Panc1 (cell line): Measurements from ENCODE around the gene RP9. TPM values are rescaled to one million over a fixed set of nuclear protein-coding genes. Genes with fewer than 3 reads are reported as not detected.
"Not testable (repeated sequence)": the region's sequence is repeated elsewhere in the genome, so short reads cannot be mapped to it uniquely, and the experiment has no call there.

Source experiments
- ATAC-seq: fragments of 200-7000 bp; cut with Tn5 transposase; 2 replicates; pipeline ENCODE4 v1.9.1; 2020; ENCODE audit warnings: mild to moderate bottlenecking, moderate library complexity
- BruUV-seq: library from RNA; stranded (reverse); fragments of 400-500 nt; replicated peaks from 2 replicates; lab custom pipeline; 2021; lab: Mats Ljungman, UMichigan
- CTCF ChIA-PET: fragments of 300-600 bp; sonication (Branson Sonifier 250); formaldehyde crosslinking; loops from one replicate; lab custom pipeline; 2022; ENCODE audit warnings: antibody characterized with exemption; lab: Charles Lee
- POLR2A ChIA-PET: fragments of 300-600 bp; sonication (Branson Sonifier 250); formaldehyde crosslinking; loops from one replicate; lab custom pipeline; 2022; ENCODE audit warnings: antibody characterized with exemption; lab: Charles Lee
- DNase-seq: peaks from one replicate; pipeline ENCODE4 v3.0.0-alpha.2; 2010; ENCODE audit warnings: low read depth, low spot score
- H3K27ac ChIP-seq: 2 replicates; pipeline ENCODE4 v1.5.1; 2011; ENCODE audit warnings: mild to moderate bottlenecking, low read length, inconsistent platforms
- H3K27me3 ChIP-seq: fragments of 200-500 bp; sonication (Bioruptor generic); 2 replicates; pipeline ENCODE4 v1.6.0; 2014; ENCODE audit warnings: low read length, inconsistent platforms; ENCODE audit not compliant: control insufficient read depth, insufficient read depth
- H3K36me3 ChIP-seq: fragments of 200-500 bp; sonication (Bioruptor generic); 2 replicates; pipeline ENCODE4 v1.5.1; 2014; ENCODE audit warnings: inconsistent platforms, mild to moderate bottlenecking, low read length, moderate library complexity; ENCODE audit not compliant: control insufficient read depth, insufficient read depth
- H3K4me1 ChIP-seq: 2 replicates; pipeline ENCODE4 v1.5.1; 2011; ENCODE audit warnings: inconsistent platforms, mild to moderate bottlenecking, low read length, moderate library complexity; ENCODE audit not compliant: control insufficient read depth, insufficient read depth
- H3K4me3 ChIP-seq, 2 experiments: 2 replicates each; pipeline ENCODE4 v1.5.1; 2011 to 2012; ENCODE audit warnings: low read depth in 2 of 2, low read length in 2 of 2, mild to moderate bottlenecking in 2 of 2, inconsistent platforms in 1 of 2, moderate library complexity in 1 of 2
- H3K9me3 ChIP-seq: fragments of 200-500 bp; sonication (Bioruptor generic); 2 replicates; pipeline ENCODE4 v1.5.1; 2014; ENCODE audit warnings: low read depth, mild to moderate bottlenecking, inconsistent platforms, low read length, moderate library complexity; ENCODE audit not compliant: control insufficient read depth, insufficient read depth
- POLR2AphosphoS5 ChIP-seq: IDR thresholded peaks from 2 replicates; pipeline ENCODE4 v1.6.1; 2012; ENCODE audit warnings: mild to moderate bottlenecking, low read depth, low read length, moderate library complexity
- SIN3A ChIP-seq: IDR thresholded peaks from 2 replicates; pipeline ENCODE4 v1.6.1; 2012; ENCODE audit warnings: low read depth, mild to moderate bottlenecking, low read length, moderate library complexity, borderline replicate concordance; ENCODE audit not compliant: insufficient read depth
- TCF7L2 ChIP-seq: IDR thresholded peaks from 2 replicates; pipeline ENCODE4 v1.6.1; 2011; ENCODE audit warnings: mild to moderate bottlenecking, low read depth, low read length, inconsistent platforms
- in situ Hi-C: cut with HindIII; loops from 2 replicates; pipeline ENCODE4 v1.10.0; 2016; ENCODE audit warnings: low sequenced_read_pairs, low pct_unique_long_range_greater_than_20kb
- intact Hi-C: fragments of 100-400 bp; cut with micrococcal nuclease; formaldehyde crosslinking; loops from one replicate; pipeline ENCODE4 v1.10.0; 2022; ENCODE audit not compliant: unreplicated experiment
- total RNA-seq: library from RNA; stranded (reverse); gene quantifications from one replicate; pipeline ENCODE4 v1.2.1, GENCODE V29; 2021; ENCODE audit not compliant: unreplicated experiment
- TF ChIP-seq, protein P1 (sequence below): fragments of 450-650 bp; IDR thresholded peaks from 2 replicates; pipeline ENCODE4 v1.5.1; 2017; ENCODE audit warnings: mild to moderate bottlenecking
- TF ChIP-seq, protein P2 (sequence below), 2 experiments: IDR thresholded peaks; 2 replicates each; pipeline ENCODE4 v1.6.1; 2011 to 2012; ENCODE audit warnings: low read depth in 2 of 2, control low read depth in 1 of 2, low read length in 1 of 2, mild to moderate bottlenecking in 1 of 2, moderate library complexity in 1 of 2; ENCODE audit not compliant: insufficient read depth in 1 of 2

The RP9 gene
- total RNA-seq, 1 experiment from 2014 or later = 22.1 TPM

- POLR2A ChIA-PET = no interaction called here
- no peak overlapping the region for H3K4me3 ChIP-seq
- in situ Hi-C loops (no loop called here), intact Hi-C loops (no loop called here)
- no peaks in the 10 kb centered on the region for H3K9me3 ChIP-seq
- ATAC-seq (no peak), DNase-seq (no peak)
- no peaks in the 10 kb centered on the region for H3K4me1 ChIP-seq
- CTCF ChIA-PET = interaction anchor here (0.7 kb wide), 1 partner anchor 406 kb away, joined by 4 read pairs; no protein-coding TSS in a partner anchor
- no TSS peak for BruUV-seq
- no peaks in the 10 kb centered on the region for H3K27me3 ChIP-seq
- H3K36me3 ChIP-seq = peaks cover 24% of the 10 kb centered on the region
- TF ChIP-seq TCF7L2 (no peak), SIN3A (no peak), POLR2AphosphoS5 (no peak)
- TF ChIP-seq, protein P1, sequence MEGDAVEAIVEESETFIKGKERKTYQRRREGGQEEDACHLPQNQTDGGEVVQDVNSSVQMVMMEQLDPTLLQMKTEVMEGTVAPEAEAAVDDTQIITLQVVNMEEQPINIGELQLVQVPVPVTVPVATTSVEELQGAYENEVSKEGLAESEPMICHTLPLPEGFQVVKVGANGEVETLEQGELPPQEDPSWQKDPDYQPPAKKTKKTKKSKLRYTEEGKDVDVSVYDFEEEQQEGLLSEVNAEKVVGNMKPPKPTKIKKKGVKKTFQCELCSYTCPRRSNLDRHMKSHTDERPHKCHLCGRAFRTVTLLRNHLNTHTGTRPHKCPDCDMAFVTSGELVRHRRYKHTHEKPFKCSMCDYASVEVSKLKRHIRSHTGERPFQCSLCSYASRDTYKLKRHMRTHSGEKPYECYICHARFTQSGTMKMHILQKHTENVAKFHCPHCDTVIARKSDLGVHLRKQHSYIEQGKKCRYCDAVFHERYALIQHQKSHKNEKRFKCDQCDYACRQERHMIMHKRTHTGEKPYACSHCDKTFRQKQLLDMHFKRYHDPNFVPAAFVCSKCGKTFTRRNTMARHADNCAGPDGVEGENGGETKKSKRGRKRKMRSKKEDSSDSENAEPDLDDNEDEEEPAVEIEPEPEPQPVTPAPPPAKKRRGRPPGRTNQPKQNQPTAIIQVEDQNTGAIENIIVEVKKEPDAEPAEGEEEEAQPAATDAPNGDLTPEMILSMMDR = no peak
- TF ChIP-seq, protein P2, sequence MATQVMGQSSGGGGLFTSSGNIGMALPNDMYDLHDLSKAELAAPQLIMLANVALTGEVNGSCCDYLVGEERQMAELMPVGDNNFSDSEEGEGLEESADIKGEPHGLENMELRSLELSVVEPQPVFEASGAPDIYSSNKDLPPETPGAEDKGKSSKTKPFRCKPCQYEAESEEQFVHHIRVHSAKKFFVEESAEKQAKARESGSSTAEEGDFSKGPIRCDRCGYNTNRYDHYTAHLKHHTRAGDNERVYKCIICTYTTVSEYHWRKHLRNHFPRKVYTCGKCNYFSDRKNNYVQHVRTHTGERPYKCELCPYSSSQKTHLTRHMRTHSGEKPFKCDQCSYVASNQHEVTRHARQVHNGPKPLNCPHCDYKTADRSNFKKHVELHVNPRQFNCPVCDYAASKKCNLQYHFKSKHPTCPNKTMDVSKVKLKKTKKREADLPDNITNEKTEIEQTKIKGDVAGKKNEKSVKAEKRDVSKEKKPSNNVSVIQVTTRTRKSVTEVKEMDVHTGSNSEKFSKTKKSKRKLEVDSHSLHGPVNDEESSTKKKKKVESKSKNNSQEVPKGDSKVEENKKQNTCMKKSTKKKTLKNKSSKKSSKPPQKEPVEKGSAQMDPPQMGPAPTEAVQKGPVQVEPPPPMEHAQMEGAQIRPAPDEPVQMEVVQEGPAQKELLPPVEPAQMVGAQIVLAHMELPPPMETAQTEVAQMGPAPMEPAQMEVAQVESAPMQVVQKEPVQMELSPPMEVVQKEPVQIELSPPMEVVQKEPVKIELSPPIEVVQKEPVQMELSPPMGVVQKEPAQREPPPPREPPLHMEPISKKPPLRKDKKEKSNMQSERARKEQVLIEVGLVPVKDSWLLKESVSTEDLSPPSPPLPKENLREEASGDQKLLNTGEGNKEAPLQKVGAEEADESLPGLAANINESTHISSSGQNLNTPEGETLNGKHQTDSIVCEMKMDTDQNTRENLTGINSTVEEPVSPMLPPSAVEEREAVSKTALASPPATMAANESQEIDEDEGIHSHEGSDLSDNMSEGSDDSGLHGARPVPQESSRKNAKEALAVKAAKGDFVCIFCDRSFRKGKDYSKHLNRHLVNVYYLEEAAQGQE (IDR thresholded peaks at IDR 0.05; ENCODE audit: insufficient read depth in 1 of 2, low read depth in 2 of 2, low read length in 1 of 2) = no peak
- H3K27ac ChIP-seq = no peak overlapping the region
These were observed 9.9 kb downstream of the RP9 start for GRCh38 chr7:33099154-33099940.

DNA sequence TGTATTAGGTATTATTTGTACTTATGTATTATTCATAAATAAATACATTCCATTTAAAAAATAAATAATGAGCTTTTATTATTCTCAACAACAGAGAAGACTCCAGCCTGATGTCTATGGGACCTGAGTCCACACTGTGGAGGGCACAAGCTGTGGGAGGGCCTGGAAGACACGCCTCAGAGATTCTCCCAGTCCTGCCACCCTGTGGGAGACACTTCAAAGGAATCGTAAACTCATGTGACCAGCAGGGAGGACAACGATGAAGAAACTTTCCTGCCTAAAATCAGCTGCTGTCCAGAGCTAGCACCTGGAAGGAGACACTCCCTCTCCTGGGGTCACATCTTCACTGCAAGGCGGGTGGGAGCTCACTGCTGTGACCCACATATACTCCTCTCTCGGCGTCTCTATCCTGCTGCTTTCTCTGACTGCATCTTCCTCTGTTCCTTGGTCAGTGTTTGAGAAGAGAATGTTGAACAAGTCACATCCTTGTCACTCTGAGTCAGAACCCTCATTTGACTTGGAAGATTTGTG is 14.4 kb downstream of the RP9 start:
- H3K27ac ChIP-seq, H3K4me1 ChIP-seq, in situ Hi-C loops, POLR2A ChIA-PET, H3K4me3 ChIP-seq, DNase-seq, CTCF ChIA-PET, H3K27me3 ChIP-seq, H3K9me3 ChIP-seq, intact Hi-C loops: not testable (repeated sequence)
- ATAC-seq = 0 out of 2 replicates have a peak, but pooled peaks have one; percentile 19
- BruUV-seq = TSS peak; percentile 91
- H3K36me3 ChIP-seq = peaks cover 15% of the 10 kb centered on the region

- no peak overlapping the region for H3K4me3 ChIP-seq
- no TSS peak for BruUV-seq
- intact Hi-C loops = no loop called here
- peaks cover 8% of the 10 kb centered on the region for H3K36me3 ChIP-seq
- POLR2A ChIA-PET = no interaction called here
- H3K4me1 ChIP-seq = no peaks in the 10 kb centered on the region
- H3K9me3 ChIP-seq = no peaks in the 10 kb centered on the region
- in situ Hi-C loops = no loop called here
- DNase-seq = no peak
- no peak for ATAC-seq
- H3K27me3 ChIP-seq = no peaks in the 10 kb centered on the region
- CTCF ChIA-PET = no interaction called here
- TF ChIP-seq TCF7L2 = no peak
- TF ChIP-seq SIN3A = no peak
- TF ChIP-seq, protein P1 = no peak
- TF ChIP-seq POLR2AphosphoS5 = no peak
- TF ChIP-seq, protein P2 (IDR thresholded peaks at IDR 0.05; ENCODE audit: insufficient read depth in 1 of 2, low read depth in 2 of 2, low read length in 1 of 2) = no peak
- H3K27ac ChIP-seq = no peak overlapping the region
These were observed 15.9 kb downstream of the RP9 start for GRCh38 chr7:33093266-33093665.
